GM10248 (cell line): ENCODE measurements around the gene NT5DC2.

Source experiments
- CTCF ChIA-PET: fragments of 300-600 bp; sonication (Branson Sonifier 250); formaldehyde crosslinking; extraction: SDS; loops from one replicate; lab custom pipeline; 2021; ENCODE audit warnings: antibody characterized with exemption; lab: Yijun Ruan, JAX
- POLR2A ChIA-PET: fragments of 350-650 bp; sonication (Branson Sonifier 250); formaldehyde crosslinking; extraction: SDS; loops from one replicate; lab custom pipeline; 2020; ENCODE audit warnings: antibody characterized with exemption; lab: Yijun Ruan, JAX
- DNase-seq: peaks from one replicate; pipeline ENCODE4 v3.0.0; 2012; ENCODE audit errors: extremely low spot score
- CTCF ChIP-seq: IDR thresholded peaks from 2 replicates; pipeline ENCODE4 v1.5.1; 2012; ENCODE audit warnings: mild to moderate bottlenecking, low read depth; ENCODE audit errors: extremely low read depth, missing control alignments, control extremely low read depth

The NT5DC2 gene

GRCh38 chr3:52490035-52490938 is 43.4 kb downstream of the NT5DC2 start:
- no peak for DNase-seq
- no peak for TF ChIP-seq CTCF
- POLR2A ChIA-PET: no interaction called here
- CTCF ChIA-PET: interaction anchor here (0.8 to 1.6 kb wide), 6 partner anchors 8 to 43 kb away, joined by 3 to 5 read pairs (median 3); no protein-coding TSS in a partner anchor

- ChIA-PET POLR2A (no interaction called here), CTCF (interaction anchor here (0.9 to 1.4 kb wide), 4 partner anchors 16 to 43 kb away, joined by 3 to 5 read pairs (median 3); no protein-coding TSS in a partner anchor)
- DNase-seq: no peak
- TF ChIP-seq CTCF: no peak
These were observed 44.2 kb downstream of the NT5DC2 start for GRCh38 chr3:52489453-52489852.

GRCh38 chr3:52488746-52489145 is 44.9 kb downstream of the NT5DC2 start:
- POLR2A ChIA-PET: no interaction called here
- CTCF ChIA-PET: interaction anchor here (0.9 to 1.8 kb wide), 4 partner anchors 15 to 77 kb away, joined by 3 to 6 read pairs (median 3); no protein-coding TSS in a partner anchor
- no peak for TF ChIP-seq CTCF
- no peak for DNase-seq

GRCh38 chr3:52487788-52488691 is 45.6 kb downstream of the NT5DC2 start:
- ChIA-PET POLR2A (no interaction called here), CTCF (interaction anchor here (1.1 to 1.8 kb wide), 2 partner anchors 17 to 76 kb away, joined by 3 to 6 read pairs; no protein-coding TSS in a partner anchor)
- no peak for DNase-seq
- TF ChIP-seq CTCF: no peak

- ChIA-PET POLR2A (no interaction called here), CTCF (interaction anchor here (1.8 kb wide), 1 partner anchor 16 kb away, joined by 6 read pairs; no protein-coding TSS in a partner anchor)
- DNase-seq: no peak
- no peak for TF ChIP-seq CTCF
These were observed 46.4 kb downstream of the NT5DC2 start for GRCh38 chr3:52487050-52487787.
